Stimulated activated naive CD4-positive, alpha-beta T cell treated with Interleukin-2 at 50 U/mL for 16 hours (primary cell): Measurements from ENCODE around the gene SMOC2.

Source experiments
- DNase-seq: peaks from one replicate; lab custom pipeline; 2025; lab: John Stamatoyannopoulos, UW

SMOC2 gene, protein sequence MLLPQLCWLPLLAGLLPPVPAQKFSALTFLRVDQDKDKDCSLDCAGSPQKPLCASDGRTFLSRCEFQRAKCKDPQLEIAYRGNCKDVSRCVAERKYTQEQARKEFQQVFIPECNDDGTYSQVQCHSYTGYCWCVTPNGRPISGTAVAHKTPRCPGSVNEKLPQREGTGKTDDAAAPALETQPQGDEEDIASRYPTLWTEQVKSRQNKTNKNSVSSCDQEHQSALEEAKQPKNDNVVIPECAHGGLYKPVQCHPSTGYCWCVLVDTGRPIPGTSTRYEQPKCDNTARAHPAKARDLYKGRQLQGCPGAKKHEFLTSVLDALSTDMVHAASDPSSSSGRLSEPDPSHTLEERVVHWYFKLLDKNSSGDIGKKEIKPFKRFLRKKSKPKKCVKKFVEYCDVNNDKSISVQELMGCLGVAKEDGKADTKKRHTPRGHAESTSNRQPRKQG

DNA sequence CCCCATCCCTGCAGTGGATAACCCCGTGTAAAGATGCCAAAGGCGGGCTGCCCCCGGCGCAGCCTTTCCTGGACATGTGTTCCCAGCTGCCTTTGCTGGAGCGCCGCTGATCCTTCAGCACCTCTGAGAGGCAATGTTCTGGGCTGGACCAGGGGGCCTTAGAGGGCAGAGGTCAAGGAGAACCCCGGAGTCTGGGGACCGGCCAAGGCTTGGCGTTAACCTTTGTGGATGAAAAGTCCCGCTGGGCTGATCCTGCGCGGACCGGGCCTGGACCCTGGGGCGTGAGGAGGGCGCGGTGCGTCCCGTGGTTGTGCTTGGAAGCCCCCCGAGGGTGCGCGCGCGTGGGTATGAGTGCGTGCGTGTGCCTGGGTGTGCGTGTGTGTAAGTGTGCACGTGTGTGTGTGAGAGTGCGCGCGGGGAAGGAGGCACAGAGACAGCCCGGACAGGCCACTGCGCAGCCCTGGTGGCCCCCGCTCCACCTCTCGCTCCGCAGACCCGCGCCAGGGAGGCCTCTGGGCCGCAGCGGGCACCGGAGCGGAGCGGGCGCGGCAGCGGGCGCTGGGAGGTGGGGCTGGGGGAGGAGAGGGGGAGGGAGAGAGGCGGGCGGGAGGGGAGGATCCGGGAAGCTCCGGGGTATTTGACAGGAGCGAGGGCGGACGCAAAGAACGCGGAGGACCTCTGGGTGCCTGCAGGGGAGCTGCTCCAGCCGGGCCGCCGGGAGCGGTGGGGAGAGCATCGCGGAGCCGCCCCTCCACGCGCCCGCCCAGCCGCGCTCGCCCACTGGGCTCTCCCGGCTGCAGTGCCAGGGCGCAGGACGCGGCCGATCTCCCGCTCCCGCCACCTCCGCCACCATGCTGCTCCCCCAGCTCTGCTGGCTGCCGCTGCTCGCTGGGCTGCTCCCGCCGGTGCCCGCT lies at the start of gene SMOC2:
Gene SMOC2, plus strand, starts transcription at position 665 of the 914 bp plus-strand sequence. Its CDS starts 187 bp downstream, at position 852.
- DNase-seq: no peak

DNA sequence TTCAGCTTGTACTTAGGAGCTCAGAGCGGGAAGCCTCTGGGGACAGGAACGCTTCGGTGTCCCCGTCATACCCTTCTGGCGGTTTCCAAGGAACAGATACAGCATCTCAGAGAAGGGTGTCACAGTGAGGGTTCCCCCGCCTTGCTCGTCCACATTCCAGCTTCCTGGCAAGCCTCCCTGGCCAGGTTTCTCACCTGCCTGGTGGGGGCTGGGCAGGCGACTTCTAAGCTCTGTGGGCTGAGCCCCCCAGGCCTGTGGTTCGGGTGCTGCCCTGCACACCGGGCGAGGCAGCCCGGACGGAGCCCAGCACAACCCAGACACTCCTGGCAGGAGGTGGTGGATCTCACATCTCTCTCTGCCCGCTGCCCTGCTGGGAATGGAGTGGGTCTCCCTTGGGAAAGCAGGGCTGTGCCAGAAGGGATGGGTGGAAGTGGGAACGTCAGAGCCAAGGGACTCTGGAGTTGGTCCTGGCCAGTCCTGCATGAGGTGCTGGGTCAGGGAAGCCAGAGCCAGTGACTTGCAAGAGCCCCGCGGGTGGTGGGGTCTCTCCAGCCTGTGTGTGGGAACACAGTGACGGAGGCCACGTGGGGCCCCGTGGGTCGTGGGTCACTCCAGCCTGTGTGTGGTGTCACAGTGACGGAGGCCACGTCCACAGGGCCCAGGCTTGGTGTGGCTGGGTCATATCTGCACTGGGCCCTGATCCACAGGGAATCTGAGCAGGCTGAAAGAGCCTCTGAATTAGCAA lies 47.7 kb upstream of the SMOC2 start:
- DNase-seq: no peak

DNA sequence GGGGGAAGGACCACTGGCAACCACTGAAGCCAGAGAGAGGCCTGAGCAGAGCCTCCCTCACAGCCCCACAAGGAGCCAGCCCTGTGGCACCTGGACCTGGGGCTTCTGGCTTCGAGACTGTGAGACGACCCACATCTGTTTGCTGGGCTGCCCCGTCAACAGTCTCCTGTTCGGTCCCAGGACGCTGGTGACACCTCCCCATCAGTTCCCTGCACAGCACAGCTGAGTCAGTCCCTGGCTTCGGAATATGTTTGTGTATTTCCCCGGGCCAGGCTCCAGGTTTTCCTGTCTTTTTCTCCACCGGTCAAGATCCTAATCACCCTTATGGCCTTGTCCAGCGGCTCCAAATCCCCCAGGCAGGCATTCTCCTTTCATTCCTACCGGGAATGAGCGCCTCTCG lies 46.4 kb upstream of the SMOC2 start:
- DNase-seq: no peak

GRCh38 chr6:168395983-168396382 lies 45.0 kb upstream of the SMOC2 start:
- DNase-seq: no peak

- no peak for DNase-seq
These were observed 44.4 kb upstream of the SMOC2 start for GRCh38 chr6:168396561-168396960.

DNA sequence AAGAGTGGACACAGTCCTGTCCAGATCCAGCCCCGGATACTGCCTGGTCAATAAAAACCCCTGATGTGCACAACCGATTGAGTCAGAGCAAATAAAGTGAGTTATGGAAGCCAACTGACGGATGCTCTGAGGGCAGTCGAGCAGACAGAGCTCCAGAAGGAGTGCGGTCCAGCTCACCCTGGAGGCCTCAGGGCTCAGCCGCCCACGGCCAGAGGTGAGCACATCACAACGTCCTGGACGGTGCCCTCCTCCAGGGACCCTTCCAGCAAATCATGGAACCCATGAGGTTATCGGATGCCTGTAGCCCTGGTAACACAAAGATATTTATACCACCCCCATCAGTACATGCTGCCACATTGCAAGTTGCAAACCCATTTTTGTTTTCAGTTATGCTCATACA lies 44.0 kb upstream of the SMOC2 start:
- no peak for DNase-seq

DNA sequence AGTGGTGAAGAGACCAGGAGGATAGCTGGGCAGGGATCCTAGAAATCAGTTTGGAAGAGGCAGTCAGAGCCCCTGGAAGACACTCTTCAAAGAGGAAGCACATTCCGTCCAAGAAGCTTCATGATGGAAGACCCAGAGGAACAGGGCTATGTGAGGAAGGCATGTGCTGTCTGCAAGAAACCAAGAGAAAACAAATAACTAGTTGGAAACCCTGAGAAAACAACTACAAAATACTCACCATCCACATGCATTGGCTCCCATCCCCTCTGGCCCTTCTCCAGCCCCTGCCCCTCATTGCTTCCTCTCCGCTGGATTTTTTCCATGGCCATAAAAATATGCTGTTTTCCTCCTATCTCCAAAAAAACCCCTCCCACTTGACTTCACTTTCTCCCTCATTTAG lies 40.9 kb upstream of the SMOC2 start:
- no peak for DNase-seq

DNA sequence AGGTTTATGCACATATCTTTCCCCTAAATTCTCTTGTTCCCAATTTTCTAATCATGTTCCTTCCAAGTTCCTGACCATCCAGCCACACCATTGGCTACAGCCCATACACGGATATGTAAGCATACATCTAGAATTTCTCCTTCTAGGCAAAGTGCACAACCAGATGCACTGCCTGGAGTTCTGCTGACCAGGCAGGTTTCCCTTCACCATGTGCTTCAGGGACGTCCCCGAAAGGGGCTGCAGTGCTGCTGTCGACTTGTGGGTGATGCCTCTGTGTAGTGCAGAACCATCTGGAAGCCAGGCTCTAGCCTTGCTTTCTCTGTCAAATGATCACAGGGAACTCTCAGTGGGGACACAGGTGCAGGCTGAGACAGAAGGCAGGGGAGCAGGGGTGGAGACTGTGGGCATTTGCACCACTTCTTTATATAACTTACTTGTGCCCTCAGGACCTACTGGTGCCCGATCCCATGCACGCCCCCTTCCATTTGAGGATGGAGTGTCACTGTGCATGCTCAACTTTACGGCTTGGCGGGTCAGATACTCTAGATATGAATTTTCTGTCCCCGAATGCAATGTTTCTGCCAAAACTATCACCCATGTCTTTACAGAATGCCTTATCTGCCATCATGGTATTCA lies 37.5 kb upstream of the SMOC2 start:
- DNase-seq: no peak

DNA sequence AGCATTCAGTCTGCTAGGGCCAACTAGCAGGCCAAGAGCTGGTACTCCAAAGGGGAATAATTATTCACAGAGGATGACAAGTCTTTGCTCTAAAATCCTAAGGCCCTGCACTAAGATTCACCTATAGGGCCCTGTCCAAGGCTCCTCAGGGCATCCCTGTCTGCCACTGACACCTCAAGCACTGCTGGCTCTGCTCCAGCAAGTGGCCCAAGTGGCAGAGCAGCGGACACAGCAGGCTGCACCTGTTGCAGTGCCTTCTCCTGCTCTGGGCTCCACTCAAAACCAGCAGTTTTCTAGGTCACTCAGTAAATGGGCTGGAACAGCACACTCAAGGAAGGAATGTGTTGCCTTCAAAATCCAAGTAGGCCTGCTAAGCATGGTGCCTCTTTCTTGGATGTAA lies 36.4 kb upstream of the SMOC2 start:
- no peak for DNase-seq

- no peak for DNase-seq
These were observed 33.1 kb upstream of the SMOC2 start for GRCh38 chr6:168407842-168408241.

GRCh38 chr6:168408504-168409136 lies 32.4 kb upstream of the SMOC2 start:
- no peak for DNase-seq

- no peak for DNase-seq
These were observed 30.9 kb upstream of the SMOC2 start for GRCh38 chr6:168410035-168410434.

DNA sequence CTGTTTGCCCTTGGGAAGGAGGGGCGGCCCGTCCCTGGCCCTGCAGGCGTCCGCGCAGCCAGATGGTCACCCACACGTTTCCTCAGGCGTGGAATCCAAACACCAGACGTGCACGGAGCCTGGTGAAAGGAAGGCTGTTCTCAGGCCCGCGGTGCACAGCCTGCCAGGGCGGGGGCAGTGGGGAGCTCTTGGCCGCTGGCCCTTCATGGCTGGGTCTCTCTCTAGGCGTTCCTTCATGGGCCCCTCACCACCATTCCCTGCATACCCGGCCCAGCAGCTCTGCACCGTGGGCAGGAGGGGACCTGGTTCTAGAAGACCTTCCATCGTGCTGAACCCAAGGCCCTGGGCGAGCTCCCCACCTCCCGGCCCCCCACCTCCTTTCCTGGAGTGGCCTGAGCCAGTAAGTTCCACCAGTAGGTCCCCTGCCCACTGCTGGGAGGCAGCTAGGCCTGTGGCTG lies 30.4 kb upstream of the SMOC2 start:
- DNase-seq: no peak

- no peak for DNase-seq
These were observed 29.9 kb upstream of the SMOC2 start for GRCh38 chr6:168411130-168411529.

- no peak for DNase-seq
These were observed 29.2 kb upstream of the SMOC2 start for GRCh38 chr6:168411793-168412192.

GRCh38 chr6:168412456-168412855 lies 28.5 kb upstream of the SMOC2 start:
- DNase-seq: no peak

- DNase-seq: no peak
These were observed 27.8 kb upstream of the SMOC2 start for GRCh38 chr6:168413018-168413720.

GRCh38 chr6:168413856-168414255 lies 27.1 kb upstream of the SMOC2 start:
- DNase-seq: no peak

DNA sequence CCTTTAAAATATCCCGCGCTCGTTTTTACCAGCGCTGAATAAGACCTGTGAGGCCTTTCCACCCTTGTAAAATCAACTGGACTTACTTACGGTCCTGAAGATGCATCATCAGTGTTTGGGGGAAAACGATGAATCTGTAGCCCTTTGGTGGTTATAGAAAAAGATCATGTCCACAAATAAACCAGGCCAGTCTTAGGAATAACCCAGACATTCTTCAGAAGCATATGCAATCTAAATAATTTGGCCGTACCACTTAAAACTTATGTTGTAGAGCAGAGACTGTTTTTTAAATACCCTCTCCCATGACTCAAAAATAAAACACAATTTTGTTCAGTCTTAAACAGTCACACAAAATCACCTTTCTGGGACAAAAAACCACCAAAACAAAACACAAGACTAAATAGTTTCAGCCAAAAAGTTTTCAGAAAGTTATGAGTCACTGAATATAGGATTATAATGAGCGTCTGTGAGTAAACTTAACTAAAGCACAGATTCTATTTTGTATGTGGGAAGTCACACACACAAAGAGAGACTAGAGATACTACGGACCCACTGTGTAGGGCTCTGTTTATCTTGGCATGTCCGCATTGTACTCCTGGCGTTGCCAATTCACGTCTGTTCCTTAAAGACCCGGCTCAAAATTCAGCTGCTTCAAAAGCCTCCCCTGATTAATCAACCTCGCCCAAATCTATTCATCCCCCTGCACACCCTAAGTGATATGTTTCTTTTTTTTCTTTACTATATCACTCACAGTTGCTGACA lies 26.5 kb upstream of the SMOC2 start:
- no peak for DNase-seq
